NT2/D1 (cell line): ENCODE data around the gene PHACTR1.

Experiments used
- DNase-seq: peaks from one replicate; pipeline ENCODE4 v3.0.0-alpha.2; 2011; ENCODE audit warnings: low read depth, low spot score
- H3K27me3 ChIP-seq: 2 replicates; pipeline ENCODE4 v1.6.0; 2011; ENCODE audit warnings: mild to moderate bottlenecking; ENCODE audit not compliant: insufficient read length, insufficient read depth
- H3K36me3 ChIP-seq: 2 replicates; pipeline ENCODE4 v1.6.1; 2011; ENCODE audit warnings: mild to moderate bottlenecking, low read length, mixed read lengths; ENCODE audit not compliant: insufficient read depth, insufficient read length
- H3K4me1 ChIP-seq: 2 replicates; pipeline ENCODE4 v1.5.1; 2011; ENCODE audit not compliant: insufficient read depth, insufficient read length
- H3K4me3 ChIP-seq: 2 replicates; pipeline ENCODE4 v1.5.1; 2011; ENCODE audit warnings: low read depth; ENCODE audit not compliant: insufficient read length
- H3K9ac ChIP-seq: 2 replicates; pipeline ENCODE4 v1.6.0; 2011; ENCODE audit warnings: low read depth; ENCODE audit not compliant: insufficient read length
- H3K9me3 ChIP-seq: 2 replicates; pipeline ENCODE4 v1.5.1; 2011; ENCODE audit warnings: mild to moderate bottlenecking, low read length; ENCODE audit not compliant: insufficient read depth
- SUZ12 ChIP-seq: IDR thresholded peaks from 2 replicates; pipeline ENCODE4 v1.6.1; 2011; ENCODE audit not compliant: insufficient read length, insufficient read depth; ENCODE audit errors: extremely low read depth
- YY1 ChIP-seq: IDR thresholded peaks from 2 replicates; pipeline ENCODE4 v1.6.1; 2011; ENCODE audit not compliant: insufficient read length, insufficient read depth
- ZNF274 ChIP-seq: IDR thresholded peaks from 2 replicates; pipeline ENCODE4 v1.6.1; 2011; ENCODE audit warnings: mild to moderate bottlenecking, low read depth, low read length

Gene PHACTR1

GRCh38 chr6:12962529-12962928 lies 246.0 kb downstream of the PHACTR1 start:
- DNase-seq = no peak
- Histone ChIP-seq H3K9me3 (no peaks in the 10 kb centered on the region), H3K9ac (no peak overlapping the region), H3K4me1 (no peaks in the 10 kb centered on the region), H3K4me3 (no peak overlapping the region), H3K36me3 (peaks cover 15% of the 10 kb centered on the region), H3K27me3 (no peaks in the 10 kb centered on the region)
- TF ChIP-seq YY1 (no peak), ZNF274 (no peak), SUZ12 (no peak)

- no peak overlapping the region for H3K4me3 ChIP-seq
- H3K9ac ChIP-seq = no peak overlapping the region
- no peaks in the 10 kb centered on the region for H3K27me3 ChIP-seq
- H3K9me3 ChIP-seq = no peaks in the 10 kb centered on the region
- H3K4me1 ChIP-seq = no peaks in the 10 kb centered on the region
- no peak for DNase-seq
- TF ChIP-seq ZNF274 (no peak), YY1 (no peak), SUZ12 (no peak)
- peaks cover 15% of the 10 kb centered on the region for H3K36me3 ChIP-seq
Measured at GRCh38 chr6:12962987-12963386, 246.4 kb downstream of the PHACTR1 start.

- Histone ChIP-seq H3K9me3 (no peaks in the 10 kb centered on the region), H3K9ac (no peak overlapping the region), H3K4me1 (no peaks in the 10 kb centered on the region), H3K36me3 (peaks cover 15% of the 10 kb centered on the region), H3K27me3 (no peaks in the 10 kb centered on the region), H3K4me3 (no peak overlapping the region)
- TF ChIP-seq ZNF274 (no peak), SUZ12 (no peak), YY1 (no peak)
- DNase-seq = no peak
Measured at GRCh38 chr6:12963567-12963966, 247.0 kb downstream of the PHACTR1 start.

GRCh38 chr6:12967686-12968085 lies 251.1 kb downstream of the PHACTR1 start:
- Histone ChIP-seq H3K9ac (no peak overlapping the region), H3K36me3 (peaks cover 12% of the 10 kb centered on the region), H3K27me3 (no peaks in the 10 kb centered on the region), H3K4me3 (no peak overlapping the region), H3K4me1 (no peaks in the 10 kb centered on the region), H3K9me3 (no peaks in the 10 kb centered on the region)
- no peak for DNase-seq
- TF ChIP-seq SUZ12 (no peak), YY1 (no peak), ZNF274 (no peak)

GRCh38 chr6:12968290-12968689 lies 251.7 kb downstream of the PHACTR1 start:
- H3K4me3 ChIP-seq = no peak overlapping the region
- peaks cover 9% of the 10 kb centered on the region for H3K36me3 ChIP-seq
- no peak for TF ChIP-seq SUZ12
- TF ChIP-seq YY1 = no peak
- no peak for TF ChIP-seq ZNF274
- no peaks in the 10 kb centered on the region for H3K4me1 ChIP-seq
- H3K9me3 ChIP-seq = no peaks in the 10 kb centered on the region
- no peaks in the 10 kb centered on the region for H3K27me3 ChIP-seq
- no peak for DNase-seq
- no peak overlapping the region for H3K9ac ChIP-seq

GRCh38 chr6:12968839-12969558 lies 252.4 kb downstream of the PHACTR1 start:
- Histone ChIP-seq H3K9me3 (no peaks in the 10 kb centered on the region), H3K27me3 (no peaks in the 10 kb centered on the region), H3K9ac (no peak overlapping the region), H3K36me3 (peaks cover 9% of the 10 kb centered on the region), H3K4me1 (no peaks in the 10 kb centered on the region), H3K4me3 (no peak overlapping the region)
- DNase-seq = no peak
- TF ChIP-seq YY1 (no peak), ZNF274 (no peak), SUZ12 (no peak)

- DNase-seq = no peak
- Histone ChIP-seq H3K4me1 (no peaks in the 10 kb centered on the region), H3K4me3 (no peak overlapping the region), H3K27me3 (no peaks in the 10 kb centered on the region), H3K36me3 (peaks cover 9% of the 10 kb centered on the region), H3K9ac (no peak overlapping the region), H3K9me3 (no peaks in the 10 kb centered on the region)
- TF ChIP-seq SUZ12 (no peak), ZNF274 (no peak), YY1 (no peak)
Measured at GRCh38 chr6:12969966-12970365, 253.4 kb downstream of the PHACTR1 start.

- TF ChIP-seq SUZ12 (no peak), YY1 (no peak), ZNF274 (no peak)
- Histone ChIP-seq H3K27me3 (no peaks in the 10 kb centered on the region), H3K9me3 (no peaks in the 10 kb centered on the region), H3K4me1 (no peaks in the 10 kb centered on the region), H3K9ac (no peak overlapping the region), H3K4me3 (no peak overlapping the region), H3K36me3 (no peaks in the 10 kb centered on the region)
- no peak for DNase-seq
Measured at GRCh38 chr6:12973386-12973785, 256.8 kb downstream of the PHACTR1 start.
